Measurements from ENCODE around the gene MAP4K3.
"Not testable (repeated sequence)": the region's sequence is repeated elsewhere in the genome, so short reads cannot be mapped to it uniquely, and the experiment has no call there.

The MAP4K3 gene

DNA sequence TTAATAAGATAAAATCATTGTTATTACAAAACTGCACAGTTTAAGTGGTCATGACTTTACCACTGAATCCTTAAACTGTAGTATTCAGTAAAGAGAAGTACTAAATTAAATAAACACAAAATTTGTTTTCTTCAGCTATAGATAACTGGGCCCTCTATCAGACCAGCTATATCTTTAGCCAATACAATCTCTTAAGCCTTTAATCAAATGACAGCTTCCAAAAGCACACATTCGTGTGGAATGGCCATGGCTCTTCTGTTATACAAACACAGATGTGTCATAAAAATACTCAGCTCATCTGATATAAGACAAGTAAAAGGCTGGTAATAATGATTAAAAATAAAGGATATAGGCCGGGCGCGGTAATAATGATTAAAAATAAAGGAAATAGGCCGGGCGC, 135.7 kb downstream of the MAP4K3 start:
- DNase-seq (ENCODE audit: low spot score) = no peak

DNA sequence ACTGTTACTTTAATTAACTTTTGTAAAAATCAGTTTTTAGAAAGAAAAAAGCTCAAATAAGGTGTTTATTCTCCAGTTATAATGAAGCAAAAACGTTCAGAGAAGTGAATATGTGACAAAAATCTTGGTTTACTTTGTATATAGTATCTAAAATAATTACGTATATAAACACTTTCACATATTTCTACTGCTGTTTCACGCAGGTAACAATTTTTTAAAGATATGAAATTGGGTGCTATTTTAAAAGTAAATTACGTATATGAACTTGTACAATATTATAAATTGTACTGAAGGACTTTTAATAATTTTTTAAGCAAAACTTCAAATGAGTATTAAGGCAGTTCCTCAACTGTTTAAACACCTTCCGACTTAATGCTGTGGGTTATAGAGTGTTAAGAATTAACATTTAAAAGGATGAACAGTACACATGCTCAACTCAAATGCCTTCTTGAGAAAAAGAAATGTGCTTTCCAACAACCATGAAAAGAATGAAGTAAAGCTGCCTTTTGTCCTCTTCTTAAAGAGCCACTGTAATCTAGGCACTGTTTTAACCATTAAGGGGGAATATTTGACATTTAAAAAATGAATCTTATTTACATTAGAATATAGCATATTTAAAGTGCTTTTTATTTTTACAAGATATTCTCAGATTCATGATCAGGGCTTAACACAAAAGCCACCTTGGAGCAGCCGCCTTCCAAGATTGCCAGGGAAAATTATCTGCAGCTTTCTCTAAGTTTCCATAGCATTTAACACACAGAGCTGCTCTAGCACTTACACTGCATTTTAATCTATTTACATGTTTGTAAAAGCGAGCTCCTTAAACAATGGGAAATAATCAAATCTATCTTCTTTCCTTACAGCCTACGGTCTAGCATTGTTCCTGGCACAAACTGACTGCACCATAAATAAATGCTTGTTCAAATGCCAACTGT, 136.8 kb downstream of the MAP4K3 start:
- no peak for DNase-seq (ENCODE audit: low spot score)

DNA sequence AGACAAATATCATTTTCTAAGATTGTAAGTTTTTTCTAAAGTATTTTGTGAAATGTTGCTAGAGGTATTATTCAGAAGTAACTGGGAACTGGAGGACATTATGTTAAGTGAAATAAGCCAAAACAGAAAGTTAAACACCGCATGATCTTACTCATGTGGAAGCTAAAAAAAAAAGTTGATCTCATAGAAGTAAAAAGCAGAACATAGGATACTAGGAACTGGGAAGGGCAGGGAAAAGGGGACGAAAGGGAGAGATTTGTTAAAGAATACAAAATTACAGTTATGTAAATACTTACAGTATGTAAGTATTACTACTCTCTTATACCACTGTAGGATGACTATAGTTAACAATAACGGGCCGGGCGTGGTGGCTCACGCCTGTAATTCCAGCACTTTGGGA, 146.7 kb downstream of the MAP4K3 start:
- DNase-seq (ENCODE audit: low spot score) = no peak

DNA sequence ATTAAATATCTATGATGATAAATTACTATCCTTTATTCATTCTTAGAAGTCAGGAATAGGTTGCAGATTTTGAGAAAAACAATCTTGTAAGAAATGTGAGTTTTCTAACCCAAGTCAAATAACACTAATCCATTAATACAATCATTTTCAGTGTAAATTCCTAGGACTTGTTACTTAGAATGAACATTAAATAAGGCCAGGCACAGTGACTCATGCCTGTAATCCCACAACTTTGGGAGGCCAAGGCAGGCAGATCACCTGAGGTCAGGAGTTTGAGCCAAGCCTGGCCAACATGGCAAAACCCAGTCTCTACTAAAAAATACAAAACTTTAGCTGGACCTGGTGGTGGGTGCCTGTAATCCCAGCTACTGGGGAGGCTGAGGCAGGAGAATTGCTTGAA, 147.5 kb downstream of the MAP4K3 start:
- peak; percentile 4 for DNase-seq (ENCODE audit: low spot score)

DNA sequence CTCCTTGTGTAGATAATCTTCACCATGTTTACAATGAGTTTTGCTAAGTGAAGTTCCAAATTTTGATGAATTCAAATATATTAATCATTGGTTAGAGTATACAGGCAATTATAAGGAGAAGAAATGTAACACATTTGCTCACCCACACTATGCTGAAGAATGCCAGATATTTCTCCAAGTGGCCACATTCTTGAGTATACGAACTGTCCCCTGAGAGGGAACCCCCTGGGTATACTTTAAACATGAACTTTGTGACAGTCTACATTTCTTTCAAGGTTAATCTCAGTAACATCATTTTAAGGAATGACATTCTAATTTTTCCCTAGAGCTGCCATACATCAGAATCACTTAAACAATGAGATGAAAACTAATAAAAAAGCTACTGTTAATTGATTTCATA, 153.5 kb downstream of the MAP4K3 start:
- DNase-seq (ENCODE audit: low spot score) = no peak

DNA sequence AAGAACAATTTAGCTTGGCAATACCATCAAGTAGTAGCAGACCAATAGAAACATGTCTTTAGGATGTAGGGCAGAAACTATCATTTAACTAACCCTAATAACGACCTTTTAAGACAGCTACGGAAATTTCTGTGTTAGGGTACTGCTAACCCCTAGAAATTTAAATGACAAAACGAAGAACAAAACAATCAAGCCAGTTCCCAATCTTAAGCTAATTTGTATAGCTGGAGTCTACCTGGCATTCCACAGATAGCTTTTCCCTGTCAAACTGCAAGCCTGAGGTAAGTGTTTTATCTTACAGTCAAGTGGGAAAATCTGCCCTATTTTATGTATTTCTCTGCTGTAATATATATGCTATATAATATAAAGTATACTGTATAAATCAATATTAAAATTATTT, 155.7 kb downstream of the MAP4K3 start:
- no peak for DNase-seq (ENCODE audit: low spot score)

DNA sequence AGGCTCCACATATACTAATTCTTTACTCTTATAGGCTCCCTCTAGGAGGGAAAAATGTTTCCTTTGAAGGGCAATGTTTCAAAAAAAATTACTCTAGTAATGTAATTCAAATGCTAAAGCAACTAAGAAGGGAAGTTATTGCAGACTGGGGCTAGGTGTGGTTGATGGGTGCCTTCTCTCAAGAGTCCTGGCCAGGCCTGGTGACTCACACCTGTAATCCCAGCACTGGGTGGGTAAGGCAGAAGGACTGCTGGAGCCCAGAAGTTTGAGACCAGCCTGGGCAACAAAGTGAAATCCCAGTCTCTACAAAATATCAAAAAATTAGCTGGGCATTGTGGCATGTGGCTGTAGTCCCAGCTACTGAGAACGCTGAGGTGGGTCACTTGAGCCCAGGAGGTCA, 162.1 kb downstream of the MAP4K3 start:
- no peak for DNase-seq (ENCODE audit: low spot score)

DNA sequence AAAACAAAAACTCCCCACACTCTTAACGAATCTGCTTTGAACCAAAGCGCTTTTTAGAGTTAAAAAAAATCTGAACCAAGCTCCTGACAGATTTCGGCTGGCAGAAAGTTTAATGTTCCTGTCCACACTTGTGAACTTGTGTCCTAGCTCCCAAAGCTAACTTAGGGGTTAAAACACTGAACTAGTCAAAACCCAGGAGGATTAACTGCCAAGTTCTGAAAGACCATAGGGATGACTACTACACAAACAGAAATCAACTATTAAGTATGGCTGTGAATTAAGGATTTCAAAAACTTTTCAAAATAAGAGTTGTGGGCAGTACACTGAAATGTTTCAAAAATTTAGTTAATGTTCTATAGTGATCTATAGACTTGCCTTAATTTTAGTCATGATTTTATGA, 167.1 kb downstream of the MAP4K3 start:
- no peak for DNase-seq (ENCODE audit: low spot score)

DNA sequence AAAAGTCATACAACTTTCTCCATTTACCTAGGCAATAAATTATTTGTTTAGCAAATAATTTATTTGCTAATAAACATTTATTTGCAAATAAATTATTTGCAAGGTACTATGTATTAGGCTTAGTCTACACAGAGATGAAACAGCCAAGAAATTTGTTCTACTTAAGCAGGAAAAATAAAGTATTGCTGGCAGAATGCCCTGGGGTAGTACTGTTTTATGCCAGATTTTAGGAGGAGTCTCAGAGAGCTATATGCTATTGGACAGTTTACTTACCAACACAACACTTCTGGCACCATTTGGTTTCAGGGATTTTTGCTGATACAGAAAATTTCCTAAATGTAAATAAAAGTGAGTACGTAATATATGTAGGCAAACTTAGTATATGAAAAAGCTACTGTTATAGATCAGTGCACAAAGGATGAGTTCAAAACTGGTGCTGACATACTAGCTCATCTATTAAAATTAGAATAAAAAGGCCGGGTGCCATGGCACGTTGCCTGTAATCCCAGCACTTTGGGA, 170.1 kb downstream of the MAP4K3 start:
- no peak for DNase-seq (ENCODE audit: low spot score)

DNA sequence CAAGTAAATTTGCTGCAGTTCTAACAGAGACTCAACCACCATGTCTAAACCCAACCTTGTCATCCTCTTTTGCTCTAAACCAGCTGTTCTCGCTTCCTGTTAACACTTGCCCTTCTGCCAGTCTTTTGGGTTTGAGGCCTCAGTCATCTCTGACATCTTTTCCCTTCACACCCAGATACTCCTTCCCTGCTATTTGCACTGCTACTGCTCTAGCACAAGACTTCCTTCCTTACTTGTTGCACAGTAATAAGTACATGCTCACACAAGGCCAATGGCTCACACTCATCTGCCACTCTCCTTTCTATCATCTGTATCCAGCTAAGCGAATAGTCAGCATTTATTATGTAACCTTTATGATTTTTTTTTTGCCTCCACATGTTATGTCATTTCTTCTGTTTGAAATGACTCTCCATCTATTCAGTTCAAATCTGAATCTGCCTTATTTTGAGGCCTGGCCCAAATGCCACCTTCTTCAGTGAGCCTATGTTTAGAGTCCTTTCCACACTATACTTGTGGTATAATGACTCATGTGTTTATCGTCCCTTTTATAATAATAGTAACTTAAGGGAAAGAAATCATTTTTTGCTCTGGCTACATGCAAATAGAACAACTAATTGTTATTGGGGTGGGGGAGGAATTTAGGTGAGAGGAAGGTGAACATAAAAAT, 170.8 kb downstream of the MAP4K3 start:
- DNase-seq (ENCODE audit: low spot score) = no peak

DNA sequence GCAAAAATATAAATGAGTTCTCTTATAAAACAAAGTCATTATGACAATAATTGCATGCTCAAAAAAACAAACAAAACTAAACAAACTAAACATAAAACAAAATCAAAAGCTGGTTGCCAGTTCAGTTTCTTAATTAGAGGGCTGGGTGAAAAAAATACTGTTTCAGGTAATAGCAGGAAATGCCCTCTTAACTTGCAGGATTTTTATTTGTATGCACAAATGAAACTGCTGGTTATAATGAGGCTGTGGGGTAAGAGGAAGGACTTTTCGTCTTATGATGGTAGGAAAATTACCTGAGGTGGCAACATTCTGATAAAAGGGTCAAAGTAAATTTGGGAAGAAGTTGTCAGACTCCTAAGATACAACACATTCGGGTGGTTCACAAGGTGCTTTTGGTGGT, 171.8 kb downstream of the MAP4K3 start:
- DNase-seq (ENCODE audit: low spot score) = no peak

DNA sequence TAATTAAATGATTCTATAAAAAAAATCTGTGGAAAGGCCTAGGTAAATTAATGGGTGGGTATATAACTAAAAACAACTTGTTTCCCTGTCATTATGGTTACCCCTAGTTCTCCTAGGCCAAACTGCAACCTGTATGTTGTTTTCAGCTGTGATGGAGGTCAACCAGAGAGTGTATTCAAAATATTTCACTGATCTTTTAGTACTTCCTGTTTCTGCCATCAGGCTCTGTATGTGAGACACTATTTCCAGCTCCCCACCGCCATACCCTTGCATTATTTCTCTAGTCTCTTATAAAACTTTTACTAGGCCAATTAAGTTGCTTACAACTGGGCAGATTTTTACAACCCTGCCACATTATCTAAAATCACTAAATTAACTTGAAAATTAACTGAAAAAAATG, 172.4 kb downstream of the MAP4K3 start:
- no peak for DNase-seq (ENCODE audit: low spot score)

DNA sequence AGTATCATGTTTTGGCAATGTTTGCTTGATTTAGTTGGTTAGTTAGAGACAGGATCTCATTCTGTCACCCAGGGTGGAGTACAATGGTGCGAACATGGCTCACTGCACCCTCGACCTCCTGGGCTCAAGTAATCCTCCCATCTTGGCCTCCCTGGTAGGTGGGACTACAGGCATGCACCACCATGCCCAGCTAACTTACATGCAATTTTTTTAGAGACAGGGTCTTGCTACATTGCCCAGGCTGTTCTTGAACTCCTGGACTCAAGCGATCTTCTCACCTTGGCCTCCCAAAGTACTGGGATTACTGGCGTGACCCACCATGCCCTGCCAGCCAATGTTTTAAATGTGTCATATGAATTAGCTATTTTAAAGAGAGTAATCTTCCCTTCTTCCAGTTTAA, 177.0 kb downstream of the MAP4K3 start:
- no peak for DNase-seq (ENCODE audit: low spot score)

DNA sequence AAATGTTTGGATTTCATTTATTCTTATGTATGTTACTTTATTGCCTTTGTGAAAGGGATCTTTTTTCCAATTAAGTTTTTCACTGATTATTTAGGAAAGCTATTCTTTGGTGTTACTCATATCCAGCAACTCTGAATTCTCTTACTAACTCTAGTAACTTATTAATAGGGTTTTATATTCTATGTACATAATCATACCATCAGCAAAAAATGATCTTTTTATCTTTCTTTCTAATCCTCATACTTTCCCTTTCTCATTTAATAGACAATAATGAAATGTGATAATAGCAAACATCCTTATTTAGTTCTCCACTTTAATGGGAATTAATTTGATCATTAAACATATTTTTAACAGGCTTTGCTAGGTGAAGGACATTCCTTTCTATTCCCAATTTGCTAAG, 181.0 kb downstream of the MAP4K3 start:
- no peak for DNase-seq (ENCODE audit: low spot score)

DNA sequence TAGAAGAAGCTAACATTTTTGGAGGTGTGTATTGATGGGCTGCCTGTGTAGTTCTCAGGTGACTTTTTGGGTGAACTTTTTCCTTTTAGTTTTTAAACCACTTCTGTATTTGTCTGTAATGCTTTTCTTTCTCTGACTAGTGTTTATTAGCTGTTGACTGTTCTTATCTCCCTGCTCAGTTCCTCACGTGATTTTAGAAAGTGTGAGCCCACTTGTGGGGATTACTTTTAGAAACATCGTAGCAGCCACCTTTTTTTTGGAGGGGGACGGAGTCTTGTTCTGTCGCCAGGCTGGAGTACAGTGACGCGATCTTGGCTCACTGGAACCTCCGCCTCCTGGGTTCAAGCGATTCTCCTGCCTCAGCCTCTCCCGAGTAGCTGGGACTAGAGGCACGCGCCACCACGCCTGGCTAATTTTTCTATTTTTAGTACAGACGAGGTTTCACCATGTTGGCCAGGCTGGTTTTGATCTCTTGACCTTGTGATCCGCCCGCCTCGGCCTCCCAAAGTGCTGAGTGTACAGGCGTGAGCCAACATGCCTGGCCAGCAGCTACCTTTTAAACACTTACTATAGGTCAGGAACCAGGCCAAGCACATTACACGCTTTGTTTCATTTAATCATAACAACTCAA, 184.1 kb downstream of the MAP4K3 start:
- DNase-seq (ENCODE audit: low spot score) = no peak

DNA sequence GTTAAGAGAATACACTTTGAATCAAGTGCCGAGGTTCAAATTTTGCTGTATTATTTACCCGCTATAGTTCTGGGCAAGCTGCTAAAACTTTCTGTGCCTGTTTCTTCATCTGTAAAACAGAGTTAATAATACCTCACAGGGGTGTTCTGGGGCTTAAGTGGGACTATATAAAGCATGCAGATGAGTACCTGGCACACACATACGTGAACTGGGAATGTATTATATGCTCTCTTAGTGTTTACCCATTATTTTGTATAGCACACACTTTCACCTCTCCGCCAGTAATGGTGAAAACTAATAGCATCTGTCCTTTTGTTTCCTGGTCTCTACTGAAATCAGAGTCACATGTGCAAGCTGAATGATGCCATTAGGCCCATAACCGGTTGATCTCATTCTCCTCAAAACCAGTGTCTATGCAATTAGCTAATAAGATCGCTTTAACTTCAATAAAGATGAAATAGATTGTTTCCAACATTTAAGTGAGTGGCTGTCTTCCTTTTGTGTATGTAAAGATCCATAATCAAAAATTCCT, 189.5 kb downstream of the MAP4K3 start:
- no peak for DNase-seq (ENCODE audit: low spot score)

DNA sequence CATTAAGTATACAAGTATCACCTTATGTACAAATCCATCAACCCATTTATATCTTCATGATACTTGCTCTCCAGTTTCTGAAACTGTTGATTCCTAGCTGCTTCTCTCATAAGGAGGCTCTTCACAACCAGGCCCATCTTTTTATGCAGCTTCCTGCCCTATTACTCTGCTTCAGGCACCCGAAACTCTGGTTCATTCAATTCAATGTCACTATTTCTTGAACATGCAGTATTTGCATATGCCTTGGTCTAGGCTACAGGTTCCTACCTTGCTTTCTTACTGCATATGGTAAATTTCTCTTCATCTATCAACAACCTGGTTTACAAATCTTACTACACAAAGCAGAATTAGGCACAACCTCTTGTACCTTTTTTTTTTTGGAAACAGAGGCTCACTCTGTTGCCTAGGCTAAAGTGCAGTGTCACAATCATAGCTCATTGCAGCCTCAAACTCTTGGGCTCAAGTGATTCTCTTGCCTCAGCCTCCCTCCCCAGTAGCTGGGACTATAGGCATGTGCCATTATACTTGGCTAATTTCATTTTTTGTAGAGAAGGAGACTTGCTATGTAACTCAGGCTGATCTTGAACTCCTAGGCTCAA, 190.6 kb downstream of the MAP4K3 start:
- no peak for DNase-seq (ENCODE audit: low spot score)

DNA sequence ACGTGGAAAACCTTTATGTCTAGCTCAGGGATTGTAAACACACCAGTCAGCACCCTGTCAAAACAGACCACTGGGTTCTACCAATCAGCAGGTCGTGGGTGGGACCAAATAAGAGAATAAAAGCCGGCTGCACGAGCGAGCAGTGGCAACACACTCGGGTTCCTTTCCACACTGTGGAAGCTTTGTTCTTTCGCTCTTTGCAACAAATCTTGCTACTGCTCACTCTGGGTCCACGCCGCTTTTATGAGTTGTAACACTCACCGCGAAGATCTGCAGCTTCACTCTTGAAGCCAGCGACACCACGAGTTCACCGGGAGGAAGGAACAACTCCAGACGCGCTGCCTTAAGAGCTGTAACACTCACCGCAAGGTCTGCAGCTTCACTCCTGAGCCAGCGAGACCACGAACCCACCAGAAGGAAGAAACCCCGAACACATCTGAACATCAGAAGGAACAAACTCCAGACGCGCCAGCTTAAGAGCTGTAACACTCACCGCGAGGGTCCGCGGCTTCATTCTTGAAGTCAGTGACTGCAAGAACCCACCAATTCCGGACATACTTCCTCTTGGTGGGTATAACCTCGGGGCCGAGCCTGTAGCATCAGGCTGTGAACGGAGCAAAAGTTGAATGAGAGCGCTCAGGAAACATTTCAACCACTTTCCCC, 192.0 kb downstream of the MAP4K3 start:
- DNase-seq (ENCODE audit: low spot score) = not testable (repeated sequence)

DNA sequence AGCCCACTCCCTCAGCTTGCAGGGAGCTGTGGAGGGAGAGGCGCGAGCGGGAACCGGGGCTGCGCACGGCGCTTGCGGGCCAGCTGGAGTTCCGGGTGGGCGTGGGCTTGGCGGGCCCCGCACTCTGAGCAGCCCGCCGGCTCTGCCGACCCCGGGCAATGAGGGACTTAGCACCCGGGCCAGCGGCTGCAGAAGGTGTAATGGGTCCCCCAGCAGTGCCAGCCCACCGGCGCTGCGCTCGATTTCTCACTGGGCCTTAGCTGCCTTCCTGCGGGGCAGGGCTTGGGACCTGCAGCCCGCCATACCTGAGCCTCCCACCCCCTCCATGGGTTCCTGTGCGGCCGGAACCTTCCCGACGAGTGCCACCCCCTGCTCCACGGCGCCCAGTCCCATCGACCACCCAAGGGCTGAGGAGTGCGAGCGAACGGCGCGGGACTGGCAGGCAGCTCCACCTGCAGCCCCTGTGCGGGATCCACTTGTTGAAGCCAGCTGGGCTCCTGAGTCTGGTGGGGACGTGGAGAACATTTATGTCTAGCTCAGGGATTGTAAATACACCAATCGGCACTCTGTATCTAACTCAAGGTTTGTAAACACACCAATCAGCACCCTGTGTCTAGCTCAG, 192.7 kb downstream of the MAP4K3 start:
- DNase-seq (ENCODE audit: low spot score) = not testable (repeated sequence)

DNA sequence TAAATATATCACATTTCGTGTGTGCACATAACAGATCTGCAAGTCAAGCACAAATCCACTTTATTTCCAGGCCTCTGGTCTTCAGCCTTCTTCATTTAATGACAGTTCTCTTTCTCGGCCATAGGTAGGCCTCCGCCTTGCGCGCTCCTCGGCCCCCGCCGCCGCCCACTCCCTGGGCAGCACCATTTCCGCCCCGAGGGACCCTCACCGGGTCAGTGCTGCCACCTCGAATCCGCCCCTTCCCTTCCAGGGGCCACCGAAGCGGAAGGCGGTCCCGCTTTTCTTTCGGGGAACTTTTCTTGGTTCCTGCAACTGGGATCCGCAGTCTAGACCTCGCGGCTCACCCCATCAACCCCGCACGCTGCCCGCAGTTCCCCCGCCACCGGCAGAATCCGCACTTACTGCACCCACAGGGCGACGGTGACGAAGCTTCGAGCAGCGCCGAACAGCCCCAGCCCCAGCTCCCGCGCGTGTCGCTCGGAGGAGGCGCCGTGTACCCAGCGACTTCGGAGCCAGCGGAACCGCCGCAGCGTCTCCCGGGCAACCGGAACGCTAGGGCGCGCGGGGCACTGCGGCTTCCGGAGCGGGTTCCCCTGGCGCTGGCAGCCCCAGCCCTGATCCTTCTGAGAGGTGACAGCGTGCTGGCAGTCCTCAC, 193.5 kb downstream of the MAP4K3 start, which contains the start of gene CDKL4:
Gene CDKL4, minus strand, starts transcription at position 502 of the 655 bp plus-strand sequence.
- peak; percentile 24 for DNase-seq (ENCODE audit: low spot score)

Measured in GM03348 (cell line).